Caco-2 (cell line): ENCODE measurements around the gene CRYM. TPM values are rescaled to one million over a fixed set of nuclear protein-coding genes. Genes with fewer than 3 reads are reported as not detected.

ENCODE experiments used
- BruUV-seq: library from RNA; stranded (reverse); fragments of 400-500 nt; replicated peaks from 2 replicates; lab custom pipeline; 2021; lab: Mats Ljungman, UMichigan
- CTCF ChIA-PET: fragments of 300-600 bp; sonication (Branson Sonifier 250); formaldehyde crosslinking; loops from one replicate; lab custom pipeline; 2022; ENCODE audit warnings: antibody characterized with exemption; lab: Charles Lee
- POLR2A ChIA-PET: fragments of 300-600 bp; sonication (Branson Sonifier 250); formaldehyde crosslinking; loops from one replicate; lab custom pipeline; 2022; ENCODE audit warnings: antibody characterized with exemption; lab: Charles Lee
- DNase-seq, 2 experiments: peaks; one replicate each; pipeline versions ENCODE4 v3.0.0 to v3.0.0-alpha.2; 2020 to 2022
- H3K27me3 ChIP-seq: replicated peaks from 2 replicates; pipeline ENCODE4 v1.6.0; 2011; ENCODE audit warnings: low read length; ENCODE audit not compliant: control insufficient read depth, insufficient read depth
- H3K36me3 ChIP-seq: 2 replicates; pipeline ENCODE4 v1.5.1; 2011; ENCODE audit warnings: low read length; ENCODE audit not compliant: control insufficient read depth, insufficient read depth
- H3K4me1 ChIP-seq: fragments of 250-450 bp; sonication (Bioruptor Pico); 2 replicates; pipeline ENCODE4 v1.5.1; 2020; ENCODE audit warnings: mild to moderate bottlenecking
- H3K4me3 ChIP-seq: 2 replicates; pipeline ENCODE4 v1.5.1; 2011; ENCODE audit warnings: low read depth, mild to moderate bottlenecking, control low read depth, low read length
- H3K9me3 ChIP-seq: fragments of 250-450 bp; sonication (Bioruptor Pico); 2 replicates; pipeline ENCODE4 v1.5.1; 2020; ENCODE audit warnings: mild to moderate bottlenecking, moderate library complexity
- H3K27ac Mint-ChIP-seq: one replicate; pipeline ENCODE4 v1.8.0; 2022; ENCODE audit warnings: mixed read lengths; ENCODE audit not compliant: unreplicated experiment
- H3K27me3 Mint-ChIP-seq: one replicate; pipeline ENCODE4 v1.8.0; 2022; ENCODE audit warnings: mixed read lengths; ENCODE audit not compliant: insufficient read depth, unreplicated experiment
- H3K36me3 Mint-ChIP-seq: one replicate; pipeline ENCODE4 v1.8.0; 2022; ENCODE audit warnings: mild to moderate bottlenecking, mixed read lengths; ENCODE audit not compliant: insufficient read depth, unreplicated experiment
- H3K4me1 Mint-ChIP-seq: one replicate; pipeline ENCODE4 v1.8.0; 2022; ENCODE audit warnings: low read depth, mixed read lengths; ENCODE audit not compliant: unreplicated experiment
- H3K4me3 Mint-ChIP-seq: one replicate; pipeline ENCODE4 v1.8.0; 2022; ENCODE audit warnings: mild to moderate bottlenecking, moderate library complexity, mixed read lengths; ENCODE audit not compliant: unreplicated experiment
- H3K9me3 Mint-ChIP-seq: one replicate; pipeline ENCODE4 v1.8.0; 2022; ENCODE audit warnings: mixed read lengths; ENCODE audit not compliant: unreplicated experiment
- CTCF ChIP-seq, 2 experiments: fragments of 200-600 bp in 1 of 2; IDR thresholded peaks; 1 replicate in 1 of 2; 2 replicates in 1 of 2; pipeline versions ENCODE4 v1.5.1 to v1.8.0; 2011 to 2022; ENCODE audit warnings: antibody characterized with exemption in 1 of 2, control low read depth in 1 of 2, inconsistent platforms in 1 of 2, low read depth in 1 of 2, low read length in 1 of 2, mild to moderate bottlenecking in 1 of 2, moderate library complexity in 1 of 2; ENCODE audit not compliant: insufficient read depth in 1 of 2, severe bottlenecking in 1 of 2, unreplicated experiment in 1 of 2
- intact Hi-C: fragments of 100-400 bp; cut with micrococcal nuclease; formaldehyde crosslinking; loops from one replicate; pipeline ENCODE4 v1.10.0; 2022; ENCODE audit not compliant: unreplicated experiment
- total RNA-seq: library from RNA; stranded (reverse); gene quantifications from 2 replicates; pipeline ENCODE4 v1.2.3, GENCODE V29; 2022

Gene CRYM
- total RNA-seq, 1 experiment from 2014 or later: not detected

GRCh38 chr16:21281698-21282389 is 3.8 kb upstream of the CRYM start:
- BruUV-seq: no TSS peak
- Mint-ChIP-seq H3K27ac (no peak overlapping the region), H3K4me3 (no peak overlapping the region), H3K36me3 (peaks cover 5% of the 10 kb centered on the region), H3K4me1 (peaks cover 9% of the 10 kb centered on the region), H3K27me3 (peaks cover 9% of the 10 kb centered on the region), H3K9me3 (no peaks in the 10 kb centered on the region)
- no peaks in the 10 kb centered on the region for H3K9me3 ChIP-seq
- no peak for TF ChIP-seq CTCF (IDR thresholded peaks at IDR 0.05; ENCODE audit: insufficient read depth in 1 of 2, low read depth in 1 of 2, low read length in 1 of 2, severe bottlenecking in 1 of 2, unreplicated experiment in 1 of 2)
- no peaks in the 10 kb centered on the region for H3K27me3 ChIP-seq
- POLR2A ChIA-PET: no interaction called here
- H3K4me1 ChIP-seq: no peaks in the 10 kb centered on the region
- CTCF ChIA-PET: interaction anchor here (0.7 to 2.0 kb wide), 2 partner anchors 19 to 93 kb away, joined by 3 to 5 read pairs; no protein-coding TSS in a partner anchor
- no peak for DNase-seq
- intact Hi-C loops: no loop called here
- no peak overlapping the region for H3K4me3 ChIP-seq
- H3K36me3 ChIP-seq: no peaks in the 10 kb centered on the region

GRCh38 chr16:21279501-21279900 is 1.4 kb upstream of the CRYM start:
- ChIA-PET POLR2A (no interaction called here), CTCF (interaction anchor here (0.8 kb wide), 1 partner anchor 91 kb away, joined by 3 read pairs; no protein-coding TSS in a partner anchor)
- Mint-ChIP-seq H3K36me3 (peaks cover 5% of the 10 kb centered on the region), H3K9me3 (no peaks in the 10 kb centered on the region), H3K27ac (no peak overlapping the region), H3K27me3 (peaks cover 11% of the 10 kb centered on the region), H3K4me1 (peaks cover 7% of the 10 kb centered on the region), H3K4me3 (no peak overlapping the region)
- no peak for TF ChIP-seq CTCF (IDR thresholded peaks at IDR 0.05; ENCODE audit: insufficient read depth in 1 of 2, low read depth in 1 of 2, low read length in 1 of 2, severe bottlenecking in 1 of 2, unreplicated experiment in 1 of 2)
- BruUV-seq: no TSS peak
- no peak for DNase-seq
- Histone ChIP-seq H3K27me3 (no peaks in the 10 kb centered on the region), H3K4me3 (no peak overlapping the region), H3K36me3 (no peaks in the 10 kb centered on the region), H3K9me3 (no peaks in the 10 kb centered on the region), H3K4me1 (no peaks in the 10 kb centered on the region)
- intact Hi-C loops: loop anchor here (2.0 to 5.0 kb wide), 2 partner anchors 21 to 77 kb away; no protein-coding TSS in a partner anchor

- Histone ChIP-seq H3K4me3 (peak overlapping the region; percentile 34), H3K27me3 (no peaks in the 10 kb centered on the region), H3K4me1 (no peaks in the 10 kb centered on the region), H3K9me3 (no peaks in the 10 kb centered on the region), H3K36me3 (no peaks in the 10 kb centered on the region)
- CTCF ChIA-PET: interaction anchor here (1.2 to 2.3 kb wide), 3 partner anchors 24 to 121 kb away, joined by 3 to 10 read pairs (median 5); no protein-coding TSS in a partner anchor
- H3K4me1 Mint-ChIP-seq: no peaks in the 10 kb centered on the region
- no peaks in the 10 kb centered on the region for H3K36me3 Mint-ChIP-seq
- H3K27me3 Mint-ChIP-seq: peaks cover 6% of the 10 kb centered on the region
- POLR2A ChIA-PET: interaction anchor here (0.6 kb wide), 1 partner anchor 1095 kb away, joined by 4 read pairs; no protein-coding TSS in a partner anchor
- no TSS peak for BruUV-seq
- intact Hi-C loops: loop anchor here (5.0 kb wide), 1 partner anchor 75 kb away; no protein-coding TSS in a partner anchor
- no peaks in the 10 kb centered on the region for H3K9me3 Mint-ChIP-seq
- no peak overlapping the region for H3K27ac Mint-ChIP-seq
- no peak for TF ChIP-seq CTCF (IDR thresholded peaks at IDR 0.05; ENCODE audit: insufficient read depth in 1 of 2, low read depth in 1 of 2, low read length in 1 of 2, severe bottlenecking in 1 of 2, unreplicated experiment in 1 of 2)
- no peak for DNase-seq
- H3K4me3 Mint-ChIP-seq: peak overlapping the region; percentile 75
Observed at GRCh38 chr16:21277045-21277926, 804 bp downstream of the CRYM start.
